PC-3 (cell line): ENCODE measurements around the gene MEGF6.

Source experiments
- EZH2 ChIP-seq: fragments of 300-600 bp; sonication (generic); IDR thresholded peaks from one replicate; pipeline ENCODE4 v1.6.1; 2017; ENCODE audit warnings: antibody characterized with exemption, mild to moderate bottlenecking, low read length; ENCODE audit not compliant: unreplicated experiment
- EZH2phosphoT487 ChIP-seq: fragments of 300-600 bp; sonication (generic); IDR thresholded peaks from 2 replicates; pipeline ENCODE4 v1.6.1; 2018; ENCODE audit warnings: mild to moderate bottlenecking, antibody characterized with exemption, low read length, borderline replicate concordance
- TF ChIP-seq, protein P1 (sequence below): fragments of 300-600 bp; sonication (generic); conservative IDR thresholded peaks from 2 replicates; pipeline ENCODE4 v1.5.1; 2017; ENCODE audit warnings: antibody characterized with exemption, low read depth, mild to moderate bottlenecking, low read length

DNA sequence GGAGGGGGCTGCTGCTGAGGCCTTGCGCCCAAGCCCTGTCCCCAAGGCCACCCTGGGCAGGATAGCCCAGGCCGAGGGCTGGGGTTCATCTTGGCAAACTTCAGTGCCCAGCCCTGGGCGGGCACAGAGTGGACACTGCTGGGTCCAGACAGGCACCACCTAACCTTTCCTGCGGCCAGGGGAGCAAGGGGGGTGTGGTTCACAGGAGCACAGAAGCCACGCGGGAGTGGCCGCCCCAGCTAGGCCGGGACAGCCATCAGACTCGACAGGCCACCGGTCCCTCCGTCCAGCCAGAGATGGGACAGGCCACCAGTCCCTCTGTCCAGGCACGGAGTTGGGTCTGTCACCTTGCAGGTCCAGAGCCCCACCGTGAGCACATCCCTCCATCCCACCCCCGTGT is 127.9 kb downstream of the MEGF6 start:
- TF ChIP-seq, protein P1, sequence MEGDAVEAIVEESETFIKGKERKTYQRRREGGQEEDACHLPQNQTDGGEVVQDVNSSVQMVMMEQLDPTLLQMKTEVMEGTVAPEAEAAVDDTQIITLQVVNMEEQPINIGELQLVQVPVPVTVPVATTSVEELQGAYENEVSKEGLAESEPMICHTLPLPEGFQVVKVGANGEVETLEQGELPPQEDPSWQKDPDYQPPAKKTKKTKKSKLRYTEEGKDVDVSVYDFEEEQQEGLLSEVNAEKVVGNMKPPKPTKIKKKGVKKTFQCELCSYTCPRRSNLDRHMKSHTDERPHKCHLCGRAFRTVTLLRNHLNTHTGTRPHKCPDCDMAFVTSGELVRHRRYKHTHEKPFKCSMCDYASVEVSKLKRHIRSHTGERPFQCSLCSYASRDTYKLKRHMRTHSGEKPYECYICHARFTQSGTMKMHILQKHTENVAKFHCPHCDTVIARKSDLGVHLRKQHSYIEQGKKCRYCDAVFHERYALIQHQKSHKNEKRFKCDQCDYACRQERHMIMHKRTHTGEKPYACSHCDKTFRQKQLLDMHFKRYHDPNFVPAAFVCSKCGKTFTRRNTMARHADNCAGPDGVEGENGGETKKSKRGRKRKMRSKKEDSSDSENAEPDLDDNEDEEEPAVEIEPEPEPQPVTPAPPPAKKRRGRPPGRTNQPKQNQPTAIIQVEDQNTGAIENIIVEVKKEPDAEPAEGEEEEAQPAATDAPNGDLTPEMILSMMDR: no peak
- TF ChIP-seq EZH2 (no peak), EZH2phosphoT487 (no peak)
